OCI-LY1 (cell line): ENCODE results near the gene BPIFB2.

Experiments used
- EZH2 ChIP-seq: fragments of 200-600 bp; sonication (generic), shearing (Covaris generic); IDR thresholded peaks from 2 replicates; pipeline ENCODE4 v1.8.0; 2017; ENCODE audit warnings: borderline replicate concordance, mixed run types, mild to moderate bottlenecking, antibody characterized with exemption, low read length, moderate library complexity, mixed read lengths
- TF ChIP-seq, protein P1 (sequence below): fragments of 200-600 bp; sonication (generic), shearing (Covaris generic); IDR thresholded peaks from 2 replicates; pipeline ENCODE4 v1.5.1; 2017; ENCODE audit warnings: mild to moderate bottlenecking, antibody characterized with exemption, low read length, moderate library complexity, mixed read lengths

DNA sequence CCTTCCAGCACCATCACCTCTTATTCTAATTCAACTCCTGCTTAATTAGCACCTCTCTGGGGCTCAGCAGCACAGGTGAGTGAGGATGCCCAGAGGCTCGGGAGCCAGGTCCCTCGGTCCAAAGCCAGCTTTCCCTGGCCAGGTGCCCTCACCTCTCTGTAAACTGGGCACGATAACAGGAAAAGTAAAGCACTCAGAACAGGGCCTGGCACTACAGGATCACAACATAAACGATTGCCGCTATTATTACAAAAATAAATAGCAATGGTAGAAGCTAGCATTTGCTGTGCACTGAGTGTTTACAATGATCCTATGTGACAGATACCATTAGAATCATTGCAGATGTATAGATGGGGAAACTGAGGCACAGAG lies 2.6 kb downstream of the BPIFB2 start:
- TF ChIP-seq, protein P1, sequence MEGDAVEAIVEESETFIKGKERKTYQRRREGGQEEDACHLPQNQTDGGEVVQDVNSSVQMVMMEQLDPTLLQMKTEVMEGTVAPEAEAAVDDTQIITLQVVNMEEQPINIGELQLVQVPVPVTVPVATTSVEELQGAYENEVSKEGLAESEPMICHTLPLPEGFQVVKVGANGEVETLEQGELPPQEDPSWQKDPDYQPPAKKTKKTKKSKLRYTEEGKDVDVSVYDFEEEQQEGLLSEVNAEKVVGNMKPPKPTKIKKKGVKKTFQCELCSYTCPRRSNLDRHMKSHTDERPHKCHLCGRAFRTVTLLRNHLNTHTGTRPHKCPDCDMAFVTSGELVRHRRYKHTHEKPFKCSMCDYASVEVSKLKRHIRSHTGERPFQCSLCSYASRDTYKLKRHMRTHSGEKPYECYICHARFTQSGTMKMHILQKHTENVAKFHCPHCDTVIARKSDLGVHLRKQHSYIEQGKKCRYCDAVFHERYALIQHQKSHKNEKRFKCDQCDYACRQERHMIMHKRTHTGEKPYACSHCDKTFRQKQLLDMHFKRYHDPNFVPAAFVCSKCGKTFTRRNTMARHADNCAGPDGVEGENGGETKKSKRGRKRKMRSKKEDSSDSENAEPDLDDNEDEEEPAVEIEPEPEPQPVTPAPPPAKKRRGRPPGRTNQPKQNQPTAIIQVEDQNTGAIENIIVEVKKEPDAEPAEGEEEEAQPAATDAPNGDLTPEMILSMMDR: no peak
- no peak for TF ChIP-seq EZH2
